COLO829 (cell line): ENCODE data around the gene ROBO1.
"Not testable (repeated sequence)": the region's sequence is repeated elsewhere in the genome, so short reads cannot be mapped to it uniquely, and the experiment has no call there.

ENCODE experiments used
- DNase-seq: peaks from one replicate; pipeline ENCODE4 v3.0.0; 2012; ENCODE audit warnings: low spot score

The ROBO1 gene

GRCh38 chr3:79369306-79369705 lies 398.5 kb downstream of the ROBO1 start:
- no peak for DNase-seq

GRCh38 chr3:79368403-79368802 lies 399.4 kb downstream of the ROBO1 start:
- no peak for DNase-seq

DNA sequence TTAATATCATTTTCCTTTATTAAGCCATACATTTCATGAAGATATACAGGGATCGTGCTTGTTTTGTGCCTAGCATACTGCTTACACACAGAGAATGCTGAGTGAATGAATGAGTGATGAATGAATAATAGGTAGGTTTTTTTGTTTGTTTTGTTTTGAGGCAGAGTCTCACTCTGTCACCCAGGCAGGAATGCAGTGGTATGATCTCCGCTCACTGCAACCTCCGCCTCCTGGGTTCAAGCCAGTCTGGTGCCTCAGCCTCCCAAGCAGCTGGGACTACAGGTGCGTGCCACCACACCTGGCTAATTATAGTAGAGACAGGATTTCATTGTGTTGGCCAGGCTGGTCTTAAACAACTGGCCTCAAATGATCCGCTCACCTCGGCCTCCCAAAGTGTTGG lies 400.0 kb downstream of the ROBO1 start:
- DNase-seq, result no peak

- DNase-seq, result no peak
Observed at GRCh38 chr3:79367066-79367465, 400.7 kb downstream of the ROBO1 start.

- DNase-seq, result no peak
Observed at GRCh38 chr3:79366414-79366813, 401.4 kb downstream of the ROBO1 start.

DNA sequence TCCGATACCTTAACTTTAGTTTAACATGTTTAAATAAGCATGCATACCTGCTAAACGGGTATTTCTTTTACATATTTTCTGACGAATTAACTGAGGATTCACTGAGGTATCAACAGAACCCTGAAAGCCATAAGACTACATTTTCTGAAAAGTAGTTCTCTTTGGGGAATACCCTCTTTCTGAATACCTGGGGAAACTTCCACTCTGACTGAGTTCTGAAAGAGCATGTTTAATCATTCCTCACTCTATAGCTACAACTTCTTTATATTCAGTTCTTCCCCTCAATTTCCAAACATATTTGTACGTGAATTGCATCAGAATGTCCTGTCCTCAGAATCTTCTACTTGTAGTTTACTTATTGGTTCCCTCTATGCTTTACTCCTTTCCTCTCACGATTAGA lies 403.0 kb downstream of the ROBO1 start:
- DNase-seq, result no peak

DNA sequence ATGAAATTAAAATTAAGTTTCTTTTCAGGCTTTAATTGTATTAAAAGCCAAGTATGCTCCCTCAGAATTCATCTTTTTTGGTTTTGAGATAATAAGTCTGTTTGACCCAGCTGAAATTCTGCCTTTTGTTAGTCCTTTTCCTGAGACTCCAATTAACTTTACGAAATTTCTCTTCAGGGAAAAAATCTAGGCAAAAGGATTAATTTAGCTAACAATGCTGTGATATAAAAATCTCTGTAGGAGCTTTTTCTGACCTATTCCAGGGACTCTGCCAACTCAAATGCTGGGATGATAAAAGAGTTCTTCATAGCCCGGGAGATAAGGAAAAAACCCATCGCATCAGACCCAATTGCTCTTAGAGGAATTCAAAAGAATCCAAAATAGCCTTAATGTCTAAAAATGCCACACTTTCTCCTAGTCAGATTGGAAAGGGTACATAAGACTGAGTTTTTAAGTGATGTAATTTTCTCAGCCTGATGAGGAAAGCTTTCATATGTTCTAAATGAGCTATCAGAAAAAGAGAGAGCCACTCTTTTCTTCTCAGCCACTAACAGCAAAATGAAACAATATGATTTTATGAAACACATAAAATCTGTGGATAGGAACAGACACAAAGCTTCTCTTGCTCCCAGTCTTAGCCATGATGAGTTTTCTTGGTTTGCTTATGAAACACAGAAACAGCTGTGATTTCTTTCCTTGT lies 405.1 kb downstream of the ROBO1 start:
- no peak for DNase-seq

DNA sequence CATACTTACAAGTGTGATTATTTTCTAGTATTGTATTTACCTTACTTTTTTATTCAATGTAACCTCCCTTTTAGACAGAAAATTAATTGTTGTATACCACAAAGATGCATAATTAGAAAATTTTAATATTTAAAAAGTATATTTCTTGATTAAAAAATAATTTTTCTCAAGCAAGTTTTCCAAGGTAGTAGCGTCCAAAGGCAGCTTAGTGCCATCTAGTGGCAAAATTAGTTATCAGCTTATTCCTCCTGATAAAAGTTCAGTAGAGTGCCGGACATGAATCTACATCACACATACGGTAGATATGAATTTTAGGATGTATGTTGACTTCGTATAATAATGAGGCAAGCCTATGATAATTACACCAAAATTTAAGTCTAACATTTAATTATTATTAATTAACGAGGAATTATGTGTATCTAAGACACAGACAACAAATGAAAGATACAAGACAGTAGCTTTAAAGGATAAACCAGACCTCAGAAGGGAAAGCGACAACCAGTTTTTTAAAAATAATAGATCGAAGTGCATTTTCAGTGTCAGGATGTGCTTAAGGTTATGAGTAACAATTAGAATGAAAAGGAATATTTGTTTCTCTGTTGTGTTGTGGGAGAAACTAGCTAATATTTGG lies 405.9 kb downstream of the ROBO1 start:
- DNase-seq, result peak; percentile 10

GRCh38 chr3:79358327-79358726 lies 409.5 kb downstream of the ROBO1 start:
- DNase-seq, result no peak

DNA sequence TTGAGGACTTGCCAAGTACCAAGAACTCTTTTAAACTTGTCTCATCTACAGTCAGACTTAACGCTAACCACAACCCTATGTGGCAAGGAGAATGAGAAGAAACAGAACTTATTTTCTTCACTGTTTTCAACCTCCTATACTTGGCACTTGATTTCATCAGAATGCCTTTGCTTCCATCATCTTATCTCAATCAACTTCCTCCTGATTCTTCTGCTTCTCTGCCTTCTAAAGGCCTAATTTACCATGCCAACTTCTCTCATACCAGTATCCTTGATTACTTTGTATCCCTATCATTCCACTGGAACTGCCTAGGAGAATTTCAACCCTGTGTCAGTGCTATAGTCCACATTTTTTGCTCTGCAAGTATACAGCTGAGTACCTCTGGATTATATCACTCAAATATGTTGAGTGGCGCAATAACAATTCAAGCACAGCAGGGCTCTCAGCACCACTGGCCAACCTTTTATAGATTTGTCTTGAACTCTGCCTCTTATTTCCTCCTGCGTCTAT lies 413.6 kb downstream of the ROBO1 start:
- DNase-seq, result no peak

DNA sequence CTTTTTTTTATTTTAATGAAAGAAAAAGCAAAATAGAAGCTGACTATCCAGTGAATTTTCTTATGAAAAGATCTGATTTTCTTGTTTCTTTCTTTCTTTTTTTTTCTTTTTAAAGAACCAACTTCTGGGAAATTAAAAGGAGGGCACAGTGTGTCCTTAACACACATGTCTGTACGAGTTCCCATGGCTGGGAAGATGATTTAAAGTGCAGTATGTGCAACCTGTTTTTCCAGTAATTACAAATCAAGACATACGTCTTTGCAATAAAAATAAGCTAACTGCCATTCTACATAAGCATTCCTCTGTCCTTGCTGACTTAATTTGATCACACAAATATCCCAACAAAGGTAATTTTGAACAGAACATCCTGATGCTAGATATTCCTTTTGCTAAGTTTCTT lies 416.1 kb downstream of the ROBO1 start:
- DNase-seq, result no peak

DNA sequence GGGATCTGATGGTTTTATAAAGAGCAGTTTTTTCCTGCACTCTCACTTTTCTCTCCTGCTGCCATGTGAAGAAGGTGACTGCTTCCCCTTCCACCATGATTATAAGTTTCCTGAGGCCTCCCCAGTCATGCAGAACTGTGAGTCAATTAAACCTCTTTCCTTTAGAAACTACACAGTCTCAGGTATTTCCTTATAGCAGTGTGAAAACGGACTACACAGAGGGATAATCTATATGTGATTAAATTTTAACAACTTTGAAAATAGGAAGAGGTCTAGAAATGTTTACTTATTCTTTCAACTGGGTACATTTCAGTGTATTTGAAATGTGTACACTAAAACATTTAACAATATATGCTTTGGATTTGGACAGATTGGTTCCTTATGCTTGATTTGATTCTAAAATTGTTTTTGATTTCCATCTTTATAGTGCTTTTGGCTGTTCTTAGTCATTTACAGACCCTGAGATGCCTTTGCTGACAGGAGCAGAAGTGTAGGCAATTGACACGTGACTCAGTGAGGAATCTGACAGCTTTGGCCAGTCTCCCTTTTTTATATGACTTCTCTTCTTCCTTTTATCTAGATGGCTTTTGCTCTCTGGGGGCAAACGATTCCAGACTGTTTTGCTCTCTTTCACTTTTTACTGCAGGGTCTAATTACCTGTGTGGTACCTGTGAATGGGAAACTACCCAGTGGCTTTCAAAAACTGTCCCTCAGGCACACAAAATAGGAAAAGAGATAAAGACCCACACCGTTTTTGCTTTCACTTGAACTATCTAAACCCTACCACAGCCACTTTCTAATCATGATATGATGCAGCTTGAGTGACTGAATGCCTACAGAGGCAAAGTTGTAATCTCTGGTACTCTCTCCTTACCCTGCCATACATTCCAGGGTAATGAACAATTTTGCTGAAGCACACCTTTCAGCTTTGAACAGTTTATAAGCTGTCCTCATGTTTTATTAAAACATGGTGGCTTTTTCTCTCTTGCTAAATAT lies 422.6 kb downstream of the ROBO1 start:
- DNase-seq, result no peak

DNA sequence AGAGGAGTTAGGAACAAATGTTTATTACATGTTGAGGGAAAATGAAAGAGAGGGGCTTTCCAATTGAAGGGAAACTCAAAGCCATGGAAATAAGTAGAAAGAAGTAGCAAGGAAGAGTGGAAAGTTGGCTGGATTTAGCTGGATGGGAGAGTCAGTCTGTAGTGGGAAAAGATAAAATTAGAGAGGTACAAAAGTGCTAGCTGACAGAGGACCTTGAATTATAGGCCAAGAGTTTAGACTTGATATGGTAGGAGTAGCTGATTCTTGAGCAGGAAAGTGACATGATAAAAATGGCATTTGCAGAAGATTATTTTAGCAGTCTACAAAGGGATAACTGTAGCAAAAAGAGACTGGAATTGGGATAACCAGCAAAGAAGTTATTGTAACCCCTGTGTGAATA lies 425.8 kb downstream of the ROBO1 start:
- DNase-seq, result no peak

DNA sequence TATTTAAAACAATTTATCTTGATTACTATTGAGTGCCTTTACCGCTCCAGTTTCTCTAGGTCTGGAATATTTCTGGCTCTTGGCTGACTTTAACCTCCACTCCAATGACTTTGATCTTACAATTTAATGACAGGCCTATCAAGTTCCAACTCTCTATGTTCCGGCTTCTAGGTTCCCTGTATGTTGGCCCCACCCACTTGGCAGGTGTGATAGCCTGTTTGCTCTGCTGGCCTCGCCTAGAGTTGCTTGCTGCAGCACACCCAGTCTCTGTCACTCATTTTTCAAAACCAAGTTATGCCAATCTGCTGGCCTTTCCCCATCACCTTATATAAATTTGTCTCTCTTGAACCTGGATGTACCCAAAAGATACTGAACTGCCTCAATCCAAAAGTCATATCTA lies 428.0 kb downstream of the ROBO1 start:
- DNase-seq, result no peak

DNA sequence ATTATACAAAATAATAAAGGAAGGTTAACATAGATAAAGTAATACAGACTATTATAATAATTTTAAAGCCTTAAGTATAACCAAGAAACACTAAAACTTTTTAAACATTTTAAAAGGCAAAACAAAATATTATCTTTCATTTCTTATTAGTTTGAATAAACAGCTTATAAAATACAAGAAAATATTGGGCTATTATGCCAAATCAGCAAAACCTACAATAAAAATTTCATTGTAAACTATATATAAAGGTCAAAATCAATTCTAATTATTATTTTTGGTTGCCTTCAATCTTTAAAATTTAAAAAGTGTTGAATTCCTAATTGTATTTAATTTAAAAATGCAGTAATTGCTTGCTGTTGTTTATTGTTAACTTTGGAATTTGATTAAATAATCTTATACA lies 430.0 kb downstream of the ROBO1 start:
- no peak for DNase-seq

DNA sequence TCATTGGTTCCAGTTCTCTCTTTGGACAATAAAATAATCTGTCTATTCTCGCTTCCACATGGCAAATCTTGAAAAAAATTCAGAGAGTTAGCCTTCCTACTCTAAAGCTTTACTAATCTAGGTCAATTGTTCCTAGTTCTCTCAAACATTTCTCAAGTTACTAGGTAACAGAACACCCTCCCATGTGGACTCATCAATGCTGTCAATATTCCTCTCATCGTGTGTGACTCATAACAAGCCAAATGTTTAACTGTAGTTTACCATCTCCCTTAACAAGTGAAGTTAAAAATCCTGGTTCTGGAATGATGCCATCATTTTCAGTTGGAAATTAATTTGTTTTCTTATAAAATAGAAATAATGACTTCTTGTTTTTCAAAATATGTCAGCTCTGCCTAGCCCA lies 438.6 kb downstream of the ROBO1 start:
- no peak for DNase-seq

GRCh38 chr3:79326642-79327041 lies 441.2 kb downstream of the ROBO1 start:
- no peak for DNase-seq

DNA sequence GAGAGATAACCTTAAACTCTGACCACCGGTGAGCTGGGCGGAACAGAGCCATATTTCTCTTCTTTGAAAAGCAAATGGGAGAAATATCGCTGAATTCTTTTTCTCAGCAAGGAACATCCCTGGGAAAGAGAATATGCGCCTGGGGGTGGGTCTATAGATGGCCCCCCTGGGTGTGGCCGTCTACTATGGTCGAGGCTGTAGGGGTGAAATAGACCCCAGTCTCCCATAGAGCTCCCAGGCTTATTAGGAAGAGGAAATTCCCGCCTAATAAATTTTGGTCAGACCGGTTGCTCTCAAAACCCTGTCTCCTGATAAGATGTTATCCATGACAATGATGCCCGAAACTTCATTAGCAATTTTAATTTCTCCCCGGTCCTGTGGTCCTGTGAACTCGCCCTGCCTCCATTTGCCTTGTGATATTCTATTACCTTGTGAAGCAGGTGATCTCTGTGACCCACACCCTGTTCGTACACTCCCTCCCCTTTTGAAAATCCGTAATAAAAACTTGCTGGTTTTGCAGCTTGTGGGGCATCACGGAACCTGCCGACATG lies 441.9 kb downstream of the ROBO1 start:
- not testable (repeated sequence) for DNase-seq

DNA sequence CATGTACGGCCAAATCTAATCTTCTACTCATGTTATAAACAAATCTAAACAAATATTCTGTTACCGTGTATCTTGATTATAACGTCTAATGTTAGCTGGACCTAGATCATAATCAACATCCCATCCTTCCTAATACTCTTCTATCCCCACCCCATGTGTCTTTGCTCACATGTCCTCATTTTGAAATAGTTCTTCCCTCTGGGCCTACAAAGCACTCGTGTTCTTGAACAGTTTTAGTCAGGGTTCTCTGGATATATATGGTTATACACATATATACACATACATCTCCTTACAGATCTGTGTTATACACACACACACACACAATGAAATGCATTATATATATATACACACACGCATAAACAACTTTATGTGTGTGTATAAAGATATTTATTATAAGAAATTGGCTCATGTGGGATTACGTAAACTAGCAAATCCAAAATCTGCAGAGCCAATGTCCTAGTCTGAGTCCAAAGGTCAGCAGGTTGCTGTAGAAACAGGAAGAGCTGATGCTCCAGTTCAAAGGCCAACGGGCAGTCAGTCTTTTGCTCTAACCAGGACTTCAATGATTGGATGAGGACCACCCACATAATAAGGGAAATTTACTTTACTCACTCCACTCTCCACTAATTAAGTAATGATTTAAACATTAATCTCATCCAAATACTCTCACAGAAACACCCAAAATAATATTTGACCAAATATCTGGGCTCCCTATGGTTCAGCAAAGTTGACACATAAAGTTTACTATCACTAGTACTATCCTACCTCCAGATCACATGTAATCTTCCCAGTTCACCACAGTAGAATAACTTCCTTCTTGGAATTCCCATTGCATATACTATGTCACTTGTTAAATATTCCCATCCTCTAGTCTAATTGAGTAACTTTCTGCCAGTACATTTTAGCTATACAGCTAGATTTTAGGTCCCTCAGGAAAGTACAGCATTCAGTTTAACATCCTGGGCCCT lies 450.0 kb downstream of the ROBO1 start:
- no peak for DNase-seq

DNA sequence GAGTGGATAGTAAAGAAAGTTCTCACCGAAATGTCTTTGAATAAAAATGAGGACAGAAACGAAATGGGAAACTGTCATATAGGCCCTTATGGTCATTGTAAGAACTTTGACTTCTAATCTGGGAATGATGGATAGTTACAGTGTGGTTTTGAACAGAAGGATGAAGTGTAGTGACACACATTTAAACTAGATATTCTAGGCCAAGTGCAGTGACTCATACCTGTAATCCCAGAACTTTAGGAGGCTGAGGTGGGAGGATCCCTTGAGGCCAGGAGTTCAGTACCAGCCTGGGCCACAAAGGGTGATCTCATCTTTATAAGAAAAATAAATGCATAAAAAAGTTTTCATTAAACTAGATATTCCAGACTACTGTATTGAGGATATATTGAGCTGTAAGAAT lies 452.8 kb downstream of the ROBO1 start:
- no peak for DNase-seq

DNA sequence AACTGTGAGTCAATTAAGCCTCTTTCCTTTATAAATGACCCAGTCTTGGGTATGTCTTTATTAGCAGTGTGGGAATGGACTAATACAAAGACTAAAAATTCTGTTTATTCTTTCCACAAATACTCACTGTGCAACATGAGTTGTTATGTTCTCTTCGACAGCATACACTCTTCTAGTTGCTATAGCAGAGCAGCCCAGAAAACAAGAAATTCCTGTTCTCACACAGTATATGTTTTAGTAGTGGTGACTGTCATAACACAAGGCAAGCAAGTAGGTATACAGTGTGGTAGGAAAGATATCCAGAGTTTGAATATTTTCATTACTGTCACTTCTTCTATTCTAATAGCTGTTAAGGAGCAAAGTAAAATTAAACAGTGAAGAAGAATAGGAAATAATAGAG lies 453.3 kb downstream of the ROBO1 start:
- DNase-seq, result no peak
